ENCODE results near the gene FCRL1. TPM values are rescaled to one million over a fixed set of nuclear protein-coding genes. Genes with fewer than 3 reads are reported as not detected.
A peak's percentile ranks its signal among the peaks of the same experiment; 100 is the strongest.

Gene FCRL1
- total and polyA plus RNA-seq, 10 of the 15 experiments (the other 5 are each of a cell fraction or from before 2014, with no cell fraction given): 0.23 to 2.4 (median 0.87) TPM; not detected in 2

- ChIA-PET SMC1A (ENCODE audit: uncharacterized antibody, unreplicated experiment) (interaction anchor here (1.0 to 1.4 kb wide), 3 partner anchors 19 to 25 kb away, joined by 3 to 4 read pairs (median 4); no protein-coding TSS in a partner anchor), CTCF (no interaction called here)
These were observed 12.2 kb upstream of the FCRL1 start for GRCh38 chr1:157831968-157832626.

More at GRCh38 chr1:157831968-157832626, 12.2 kb upstream of the FCRL1 start:
- TF ChIP-seq FOS (IDR thresholded peaks at IDR 0.05; ENCODE audit: borderline replicate concordance, extremely low read depth, insufficient read length) (no peak), SUPT20H (IDR thresholded peaks at IDR 0.05; ENCODE audit: borderline replicate concordance, control insufficient read depth, low read depth, low read length) (no peak), JUNB (IDR thresholded peaks at IDR 0.05) (peak; percentile 51), NFIC (IDR thresholded peaks at IDR 0.05; ENCODE audit: low read depth, low read length) (no peak), SMARCA5 (IDR thresholded peaks at IDR 0.05) (no peak), EED (IDR thresholded peaks at IDR 0.05; ENCODE audit: low read depth) (peak; percentile 42; the same call in 1 of the 2 replicates), ZNF687 (IDR thresholded peaks at IDR 0.05) (no peak), RCOR1 (conservative IDR thresholded peaks at IDR 0.05; ENCODE audit: low read depth, low read length) (no peak), CREM (IDR thresholded peaks at IDR 0.05; ENCODE audit: low read depth) (peak; percentile 38; the same call in 1 of the 2 replicates), KDM1A (IDR thresholded peaks at IDR 0.05; ENCODE audit: borderline replicate concordance) (no peak), KAT2A (conservative IDR thresholded peaks at IDR 0.05; ENCODE audit: control insufficient read depth, low read depth, low read length) (no peak), ETV6 (conservative IDR thresholded peaks at IDR 0.05 in 1 of 2, IDR thresholded peaks at IDR 0.05 in 1 of 2; ENCODE audit: borderline replicate concordance in 1 of 2, low read depth in 1 of 2) (0 out of 4 replicates have a peak, but pooled peaks of 1 of the 2 experiments have one; percentile 35), RUNX3 (IDR thresholded peaks at IDR 0.05; ENCODE audit: low read length) (peak; percentile 71)
- in situ Hi-C loops (cut with MboI) (no loop called here), intact Hi-C loops (cut with micrococcal nuclease; ENCODE audit: unreplicated experiment) (no loop called here)
- Histone ChIP-seq H3K79me2 (ENCODE audit: control insufficient read depth, insufficient read depth, low read length) (no peaks in the 10 kb centered on the region), H3K27me3 (replicated peaks in 1 of 2; ENCODE audit: control insufficient read depth in 2 of 2, insufficient read depth in 2 of 2, low read length in 1 of 2) (no peaks in the 10 kb centered on the region), H2AFZ (ENCODE audit: control insufficient read depth, low read depth, low read length) (no peak overlapping the region), H3K4me2 (ENCODE audit: control insufficient read depth, insufficient read depth) (peak overlapping the region; percentile 31), H3K9me3 (replicated peaks; ENCODE audit: control insufficient read depth, insufficient read depth, low read length) (no peaks in the 10 kb centered on the region), H4K20me1 (ENCODE audit: control insufficient read depth, insufficient read depth) (no peaks in the 10 kb centered on the region), H3K9ac (ENCODE audit: control insufficient read depth, insufficient read depth, low read length) (no peak overlapping the region), H3K4me3 (no peak overlapping the region), H3K4me1 (ENCODE audit: control insufficient read depth, insufficient read depth, low read length) (peaks cover 42% of the 10 kb centered on the region), H3K27ac (ENCODE audit: control insufficient read depth, insufficient read depth) (no peak overlapping the region), H3K36me3 (ENCODE audit: control insufficient read depth in 2 of 2, insufficient read depth in 2 of 2, low read length in 1 of 2) (no peaks in the 10 kb centered on the region)
- ATAC-seq (peak; percentile 39), DNase-seq (ENCODE audit: low read depth, low spot score) (no peak), FAIRE-seq (no peak)
- ChIA-PET RAD21 (ENCODE audit: unreplicated experiment) (no interaction called here), POLR2A (interaction anchor here (1.0 kb wide), 1 partner anchor 55 kb away, joined by 3 read pairs; the partner anchor contains the start of gene FCRL2)
- 54% methylated on average over 4 of the region's 4 CpGs for WGBS (ENCODE audit: insufficient coverage, insufficient replicate concordance, low lambda C conversion rate, missing lambda C conversion rate)
- no TSS peak for BruUV-seq (replicated peaks)
